Skeletal muscle cell (primary cell): ENCODE data around the gene ECE2.
A peak's percentile ranks its signal among the peaks of the same experiment; 100 is the strongest.

Source experiments
- DNase-seq: peaks from one replicate; pipeline ENCODE4 v3.0.0-alpha.2; 2010; ENCODE audit warnings: low read depth
- H3K4me3 ChIP-seq: 2 replicates; pipeline ENCODE4 v1.5.1; 2011; ENCODE audit warnings: low read depth, mild to moderate bottlenecking, control low read depth, low read length, moderate library complexity

The ECE2 gene

GRCh38 chr3:184300378-184300720, 24.5 kb downstream of the ECE2 start:
- DNase-seq = no peak
- peak overlapping the region; percentile 96 for H3K4me3 ChIP-seq

DNA sequence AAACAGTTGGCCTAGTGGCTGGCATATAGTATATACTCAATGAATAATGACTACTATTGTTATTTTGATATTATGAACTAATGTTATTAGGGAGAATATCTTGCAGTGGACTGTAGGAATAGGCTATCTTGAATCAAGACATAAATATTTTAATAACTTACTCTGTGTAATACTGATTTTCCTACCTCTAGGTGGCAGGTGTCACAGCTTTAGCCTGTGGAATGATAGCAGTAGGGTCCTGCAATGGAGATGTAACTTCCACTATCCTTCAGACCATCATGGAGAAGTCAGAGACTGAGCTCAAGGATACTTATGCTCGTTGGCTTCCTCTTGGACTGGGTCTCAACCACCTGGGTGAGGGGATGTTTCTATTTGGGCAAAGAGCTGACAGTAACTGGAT, 29.8 kb downstream of the ECE2 start:
- no peak overlapping the region for H3K4me3 ChIP-seq
- DNase-seq = no peak

DNA sequence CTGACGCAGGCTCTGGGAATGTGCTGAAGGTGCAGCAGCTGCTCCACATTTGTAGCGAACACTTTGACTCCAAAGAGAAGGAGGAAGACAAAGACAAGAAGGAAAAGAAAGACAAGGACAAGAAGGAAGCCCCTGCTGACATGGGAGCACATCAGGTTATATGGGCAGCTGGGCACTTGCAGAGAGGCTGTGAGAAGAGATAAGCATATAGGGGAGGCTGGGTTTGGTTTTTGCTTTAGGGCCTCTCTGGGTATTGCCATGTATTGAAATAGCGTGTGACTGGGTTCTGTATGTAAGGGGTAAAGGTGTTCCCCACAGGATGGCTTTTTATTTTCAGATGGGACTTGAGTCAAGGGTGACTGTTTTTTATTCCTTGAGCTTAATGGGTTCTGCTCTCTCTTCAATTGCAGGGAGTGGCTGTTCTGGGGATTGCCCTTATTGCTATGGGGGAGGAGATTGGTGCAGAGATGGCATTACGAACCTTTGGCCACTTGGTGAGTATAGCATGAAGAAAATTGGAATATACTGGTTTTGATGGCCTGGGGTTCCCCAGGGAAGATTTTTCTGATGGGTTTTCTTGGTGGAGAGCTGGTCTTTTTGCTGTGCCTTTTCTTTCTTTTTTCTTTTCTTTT, 30.6 kb downstream of the ECE2 start:
- no peak overlapping the region for H3K4me3 ChIP-seq
- no peak for DNase-seq

DNA sequence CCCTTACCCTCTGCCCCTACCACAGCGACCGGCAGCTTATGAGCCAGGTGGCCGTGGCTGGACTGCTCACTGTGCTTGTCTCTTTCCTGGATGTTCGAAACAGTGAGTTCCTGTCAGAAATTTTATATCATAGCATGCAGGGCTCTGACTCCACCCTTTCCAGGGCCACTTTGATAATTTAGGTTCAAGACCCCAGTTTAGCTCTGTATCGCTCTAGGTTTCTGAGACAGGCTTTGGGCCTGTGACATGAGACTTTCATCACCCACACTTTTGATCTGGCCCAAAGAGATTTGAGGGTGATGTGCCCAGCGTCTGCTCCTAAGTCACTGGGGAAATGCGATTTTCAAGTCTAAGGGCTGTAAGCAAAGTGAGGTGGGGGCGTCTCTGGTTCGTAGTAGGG, 32.1 kb downstream of the ECE2 start:
- no peak overlapping the region for H3K4me3 ChIP-seq
- no peak for DNase-seq

GRCh38 chr3:184308744-184309143, 32.9 kb downstream of the ECE2 start:
- no peak overlapping the region for H3K4me3 ChIP-seq
- DNase-seq = no peak

GRCh38 chr3:184311633-184312032, 35.8 kb downstream of the ECE2 start:
- no peak overlapping the region for H3K4me3 ChIP-seq
- no peak for DNase-seq

DNA sequence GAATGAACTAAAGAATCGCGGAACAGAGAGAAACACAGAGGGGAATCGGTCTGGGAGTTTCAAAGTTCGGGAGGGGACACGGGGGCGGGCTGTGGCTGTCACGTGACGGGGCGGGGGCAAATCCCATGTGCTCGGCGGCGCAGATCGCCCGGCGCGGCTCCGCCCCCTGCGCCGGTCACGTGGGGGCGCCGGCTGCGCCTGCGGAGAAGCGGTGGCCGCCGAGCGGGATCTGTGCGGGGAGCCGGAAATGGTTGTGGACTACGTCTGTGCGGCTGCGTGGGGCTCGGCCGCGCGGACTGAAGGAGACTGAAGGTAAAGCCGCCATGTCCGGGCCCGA, 38.5 kb downstream of the ECE2 start, which contains the start of gene EIF4G1:
Gene EIF4G1 (plus strand): TSS at position 244 of the 337 bp plus-strand sequence. CDS start 1,191 bp downstream, outside the sequence.
- H3K4me3 ChIP-seq = peak within 1 kb of the TSS; percentile 80
- peak; percentile 84 for DNase-seq

GRCh38 chr3:184314700-184315542, 39.1 kb downstream of the ECE2 start:
- H3K4me3 ChIP-seq = peak overlapping the region; percentile 80
- DNase-seq = peak; percentile 55

DNA sequence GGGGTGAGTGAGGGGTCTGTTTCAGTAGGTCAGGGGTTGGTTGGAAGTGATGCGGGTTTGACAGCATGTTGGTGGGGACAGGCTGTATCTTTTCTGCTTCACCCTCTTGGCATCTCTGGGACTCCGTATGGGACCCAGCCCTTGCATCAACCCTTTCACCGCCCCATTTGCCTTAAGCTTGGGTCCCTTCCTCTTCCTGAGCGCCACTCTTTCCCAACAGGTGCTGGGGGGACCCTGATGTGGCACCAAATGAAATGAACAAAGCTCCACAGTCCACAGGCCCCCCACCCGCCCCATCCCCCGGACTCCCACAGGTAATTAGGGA, 39.7 kb downstream of the ECE2 start:
- peak overlapping the region; percentile 80 for H3K4me3 ChIP-seq
- DNase-seq = no peak

GRCh38 chr3:184315871-184316661, 40.2 kb downstream of the ECE2 start:
- no peak for DNase-seq
- H3K4me3 ChIP-seq = peak overlapping the region; percentile 80

DNA sequence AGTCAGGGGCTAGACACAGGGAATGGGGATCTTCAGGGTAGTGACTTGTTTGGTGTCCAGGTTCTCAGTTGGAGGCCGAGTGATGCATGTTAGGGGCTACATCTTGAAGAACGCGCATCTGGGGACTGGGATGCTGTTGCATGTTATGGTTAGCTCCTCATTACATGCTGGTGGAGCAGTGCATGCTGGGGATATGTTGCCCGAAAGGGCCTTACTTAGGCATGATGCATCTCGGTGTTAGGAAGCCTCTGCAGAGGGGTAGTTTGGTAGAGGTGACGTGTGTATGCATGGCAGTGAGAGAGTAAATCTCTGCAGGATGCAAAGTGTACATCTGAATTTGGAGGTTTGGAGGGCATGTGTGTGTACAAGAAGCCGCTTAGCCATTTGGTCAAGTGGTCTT, 41.0 kb downstream of the ECE2 start:
- H3K4me3 ChIP-seq = peak overlapping the region; percentile 80
- DNase-seq = no peak

- no peak for DNase-seq
- H3K4me3 ChIP-seq = peak overlapping the region; percentile 27
These were observed 41.4 kb downstream of the ECE2 start for GRCh38 chr3:184317201-184317600.

DNA sequence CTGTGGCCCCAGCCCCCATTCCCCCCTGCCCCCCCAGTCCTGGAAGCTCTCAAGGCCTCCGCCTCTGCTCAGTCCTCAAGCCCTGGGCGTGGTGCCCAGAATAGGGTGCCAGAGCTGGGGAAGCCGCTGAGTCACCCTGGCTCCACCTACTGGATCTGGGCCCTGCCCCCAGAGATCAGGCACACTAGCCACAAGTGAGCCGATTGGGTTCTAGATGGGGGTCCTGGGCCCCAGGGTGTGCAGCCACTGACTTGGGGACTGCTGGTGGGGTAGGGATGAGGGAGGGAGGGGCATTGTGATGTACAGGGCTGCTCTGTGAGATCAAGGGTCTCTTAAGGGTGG, 44.3 kb downstream of the ECE2 start:
- no peak overlapping the region for H3K4me3 ChIP-seq
- peak; percentile 84 for DNase-seq

DNA sequence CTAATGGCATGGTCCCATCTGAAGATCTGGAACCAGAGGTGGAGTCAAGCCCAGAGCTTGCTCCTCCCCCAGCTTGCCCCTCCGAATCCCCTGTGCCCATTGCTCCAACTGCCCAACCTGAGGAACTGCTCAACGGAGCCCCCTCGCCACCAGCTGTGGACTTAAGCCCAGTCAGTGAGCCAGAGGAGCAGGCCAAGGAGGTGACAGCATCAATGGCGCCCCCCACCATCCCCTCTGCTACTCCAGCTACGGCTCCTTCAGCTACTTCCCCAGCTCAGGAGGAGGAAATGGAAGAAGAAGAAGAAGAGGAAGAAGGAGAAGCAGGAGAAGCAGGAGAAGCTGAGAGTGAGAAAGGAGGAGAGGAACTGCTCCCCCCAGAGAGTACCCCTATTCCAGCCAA, 45.8 kb downstream of the ECE2 start:
- H3K4me3 ChIP-seq = no peak overlapping the region
- no peak for DNase-seq

- no peak for DNase-seq
- H3K4me3 ChIP-seq = no peak overlapping the region
These were observed 47.1 kb downstream of the ECE2 start for GRCh38 chr3:184322731-184323487.

DNA sequence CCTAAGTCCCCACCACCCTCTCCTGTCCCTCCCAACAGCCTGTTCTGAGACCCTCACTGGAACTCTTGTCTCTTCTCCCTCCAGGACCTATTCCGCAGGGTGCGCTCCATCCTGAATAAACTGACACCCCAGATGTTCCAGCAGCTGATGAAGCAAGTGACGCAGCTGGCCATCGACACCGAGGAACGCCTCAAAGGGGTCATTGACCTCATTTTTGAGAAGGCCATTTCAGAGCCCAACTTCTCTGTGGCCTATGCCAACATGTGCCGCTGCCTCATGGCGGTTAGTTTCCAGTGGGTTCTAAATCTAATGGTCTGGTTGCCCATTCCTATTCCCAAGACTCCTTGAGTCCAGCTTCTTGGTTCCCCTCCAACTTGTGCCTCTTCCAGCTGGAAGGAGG, 47.9 kb downstream of the ECE2 start:
- no peak overlapping the region for H3K4me3 ChIP-seq
- no peak for DNase-seq

DNA sequence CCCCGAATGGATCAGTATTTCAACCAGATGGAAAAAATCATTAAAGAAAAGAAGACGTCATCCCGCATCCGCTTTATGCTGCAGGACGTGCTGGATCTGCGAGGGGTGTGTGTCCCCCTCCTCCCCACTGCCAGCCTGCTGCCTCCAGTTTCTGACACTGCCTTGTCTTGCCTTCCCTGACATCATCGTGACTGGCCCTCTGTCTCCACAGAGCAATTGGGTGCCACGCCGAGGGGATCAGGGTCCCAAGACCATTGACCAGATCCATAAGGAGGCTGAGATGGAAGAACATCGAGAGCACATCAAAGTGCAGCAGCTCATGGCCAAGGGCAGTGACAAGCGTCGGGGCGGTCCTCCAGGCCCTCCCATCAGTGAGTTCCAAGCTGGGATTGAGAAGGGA, 49.4 kb downstream of the ECE2 start:
- DNase-seq = no peak
- H3K4me3 ChIP-seq = no peak overlapping the region

- DNase-seq = no peak
- H3K4me3 ChIP-seq = no peak overlapping the region
These were observed 50.0 kb downstream of the ECE2 start for GRCh38 chr3:184325715-184326369.

- DNase-seq = no peak
- no peak overlapping the region for H3K4me3 ChIP-seq
These were observed 51.3 kb downstream of the ECE2 start for GRCh38 chr3:184327171-184327570.
